HepG2 (cell line): Measurements from ENCODE around the gene GPR61. TPM values are rescaled to one million over a fixed set of nuclear protein-coding genes. Genes with fewer than 3 reads are reported as not detected.

Source experiments
- ATF7 ChIP-seq, 2 experiments: fragments of 450-650 bp in 1 of 2; sonication (generic) in 1 of 2; formaldehyde crosslinking in 1 of 2; IDR thresholded peaks; 2 replicates each; pipeline versions ENCODE4 v1.4.0 to v1.6.1; 2016 to 2020; ENCODE audit warnings: antibody characterized with exemption in 1 of 2, mild to moderate bottlenecking in 1 of 2, missing genetic modification reagents in 1 of 2
- EEA1 ChIP-seq: sonication (generic); formaldehyde crosslinking; IDR thresholded peaks from 2 replicates; pipeline ENCODE4 v1.5.1; 2020; ENCODE audit warnings: mild to moderate bottlenecking, missing genetic modification reagents, borderline replicate concordance
- FOXK1 ChIP-seq: sonication (generic); formaldehyde crosslinking; IDR thresholded peaks from 2 replicates; pipeline ENCODE4 v1.4.0; 2020; ENCODE audit warnings: low read depth, missing genetic modification reagents, borderline replicate concordance
- GABPB1 ChIP-seq: IDR thresholded peaks from 2 replicates; pipeline ENCODE4 v1.6.1; 2016; ENCODE audit warnings: mild to moderate bottlenecking, missing genetic modification reagents, moderate library complexity, missing compliant biosample characterization
- GFI1 ChIP-seq: sonication (generic); formaldehyde crosslinking; IDR thresholded peaks from 2 replicates; pipeline ENCODE4 v1.5.0; 2020; ENCODE audit warnings: missing genetic modification reagents, mild to moderate bottlenecking, borderline replicate concordance
- HNRNPK ChIP-seq: fragments of 200-400 bp; formaldehyde crosslinking; IDR thresholded peaks from 2 replicates; pipeline ENCODE4 v1.6.1; 2018; ENCODE audit warnings: low read length, low read depth, moderate library complexity, mild to moderate bottlenecking; ENCODE audit not compliant: poor library complexity, severe bottlenecking
- MATR3 ChIP-seq: sonication (generic); formaldehyde crosslinking; IDR thresholded peaks from 2 replicates; pipeline ENCODE4 v1.4.0; 2020; ENCODE audit warnings: missing genetic modification reagents
- NBN ChIP-seq: fragments of 450-650 bp; conservative IDR thresholded peaks from 2 replicates; pipeline ENCODE4 v1.6.1; 2017
- POLR2A ChIP-seq, 2 experiments: IDR thresholded peaks; 2 replicates each; pipeline ENCODE4 v1.6.1; 2011; ENCODE audit warnings: low read depth in 2 of 2, low read length in 2 of 2, mild to moderate bottlenecking in 1 of 2, moderate library complexity in 1 of 2; ENCODE audit not compliant: insufficient read depth in 1 of 2
- RFX3 ChIP-seq: IDR thresholded peaks from 2 replicates; pipeline ENCODE4 v1.6.1; 2016; ENCODE audit warnings: missing biosample characterization, missing genetic modification reagents
- SAFB2 ChIP-seq: sonication (generic); formaldehyde crosslinking; IDR thresholded peaks from 2 replicates; pipeline ENCODE4 v1.5.1; 2020; ENCODE audit warnings: missing genetic modification reagents, low read depth, mild to moderate bottlenecking, borderline replicate concordance
- SIX1 ChIP-seq: sonication (generic); formaldehyde crosslinking; IDR thresholded peaks from 2 replicates; pipeline ENCODE4 v1.4.0; 2020; ENCODE audit warnings: missing genetic modification reagents, borderline replicate concordance
- STAG1 ChIP-seq: sonication (generic); formaldehyde crosslinking; IDR thresholded peaks from 2 replicates; pipeline ENCODE4 v1.4.0; 2020; ENCODE audit warnings: missing genetic modification reagents
- XRCC5 ChIP-seq: fragments of 200-400 bp; formaldehyde crosslinking; optimal IDR thresholded peaks from 2 replicates; pipeline ENCODE3; 2017; ENCODE audit warnings: mild to moderate bottlenecking, low read length
- ZBTB20 ChIP-seq: sonication (generic); formaldehyde crosslinking; IDR thresholded peaks from 2 replicates; pipeline ENCODE4 v1.8.1; 2023; ENCODE audit warnings: missing genetic modification reagents, low read depth, mild to moderate bottlenecking, borderline replicate concordance
- ZNF3 ChIP-seq: IDR thresholded peaks from 2 replicates; pipeline ENCODE4 v1.7.0; 2017; ENCODE audit warnings: inconsistent platforms
- ZNF556 ChIP-seq: sonication (generic); formaldehyde crosslinking; IDR thresholded peaks from 2 replicates; pipeline ENCODE4 v1.4.0; 2020; ENCODE audit warnings: mild to moderate bottlenecking, missing genetic modification reagents, borderline replicate concordance
- polyA plus RNA-seq, 8 experiments: library from polyadenylated mRNA; depleted of rRNA in 3 of 8; stranded (reverse) in 7 of 8; unstranded in 1 of 8; fragments of >200 nt; fragmentation: Illumina TruSeq in 4 of 8; extraction: Trizol in 4 of 8; gene quantifications; 2 replicates each; pipeline versions ENCODE4 v1.2.1 to v1.2.3, GENCODE V29; 2011 to 2016; ENCODE audit warnings: low read depth in 4 of 8, missing spikeins in 1 of 8, mixed read lengths in 1 of 8; ENCODE audit not compliant: insufficient read depth in 1 of 8
- total RNA-seq, 5 experiments: library from RNA; depleted of rRNA; stranded (reverse); fragments of >200 nt; fragmentation: Illumina TruSeq; extraction: Trizol; gene quantifications; 2 replicates each; pipeline ENCODE4 v1.2.3, GENCODE V29; 2016; ENCODE audit warnings: low read depth in 1 of 5
- TF ChIP-seq, protein P1 (sequence below): sonication (generic); formaldehyde crosslinking; IDR thresholded peaks from 2 replicates; pipeline ENCODE4 v1.4.0; 2020; ENCODE audit warnings: mild to moderate bottlenecking, missing genetic modification reagents, borderline replicate concordance

Gene GPR61
- total and polyA plus RNA-seq, 2 of the 13 experiments (the other 11 are each of a cell fraction or from before 2014, with no cell fraction given): not detected

DNA sequence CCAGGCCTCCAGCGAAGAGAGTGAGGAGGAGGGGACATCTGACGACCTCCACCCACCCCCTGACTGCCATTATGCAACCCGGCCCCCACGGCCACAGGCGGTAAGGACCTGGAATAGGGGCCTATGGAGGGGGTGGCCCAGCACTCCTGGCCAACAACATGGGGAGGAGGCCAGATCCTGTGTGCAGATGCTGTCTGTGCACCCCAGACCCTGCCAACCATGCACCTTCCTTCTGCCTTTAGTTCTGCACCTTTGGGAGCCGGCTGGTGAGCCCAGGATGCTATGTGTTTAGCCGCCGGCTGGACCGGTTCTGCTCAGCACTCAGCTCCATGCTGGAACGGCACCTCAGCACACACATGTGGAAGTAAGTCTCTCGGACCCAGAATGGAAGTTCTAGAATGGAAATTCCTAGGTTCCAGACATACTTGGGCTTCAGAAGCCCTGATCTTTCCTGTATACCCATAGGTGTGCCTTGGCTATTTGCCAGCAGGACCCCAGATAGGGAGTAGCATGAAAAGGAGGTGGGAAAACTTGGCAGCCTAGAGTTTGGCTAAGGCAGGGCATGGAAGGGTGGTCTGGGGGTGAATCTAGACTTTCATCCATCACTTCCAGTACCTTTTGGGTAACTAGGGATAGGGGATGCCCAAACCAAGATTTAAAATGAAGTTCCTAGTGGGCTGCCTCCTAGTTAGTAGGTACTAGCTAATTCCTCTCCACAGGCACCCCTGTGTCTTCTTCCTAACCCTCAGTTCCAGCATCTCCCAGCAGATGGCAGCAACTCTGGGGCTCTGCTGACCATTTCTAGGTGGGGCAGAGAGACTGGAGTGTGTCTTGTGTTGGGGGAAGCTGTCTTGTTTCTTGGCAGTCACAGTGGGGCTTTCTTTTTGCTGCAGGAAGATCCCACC, 49.4 kb upstream of the GPR61 start (continued):
- TF ChIP-seq, protein P1, sequence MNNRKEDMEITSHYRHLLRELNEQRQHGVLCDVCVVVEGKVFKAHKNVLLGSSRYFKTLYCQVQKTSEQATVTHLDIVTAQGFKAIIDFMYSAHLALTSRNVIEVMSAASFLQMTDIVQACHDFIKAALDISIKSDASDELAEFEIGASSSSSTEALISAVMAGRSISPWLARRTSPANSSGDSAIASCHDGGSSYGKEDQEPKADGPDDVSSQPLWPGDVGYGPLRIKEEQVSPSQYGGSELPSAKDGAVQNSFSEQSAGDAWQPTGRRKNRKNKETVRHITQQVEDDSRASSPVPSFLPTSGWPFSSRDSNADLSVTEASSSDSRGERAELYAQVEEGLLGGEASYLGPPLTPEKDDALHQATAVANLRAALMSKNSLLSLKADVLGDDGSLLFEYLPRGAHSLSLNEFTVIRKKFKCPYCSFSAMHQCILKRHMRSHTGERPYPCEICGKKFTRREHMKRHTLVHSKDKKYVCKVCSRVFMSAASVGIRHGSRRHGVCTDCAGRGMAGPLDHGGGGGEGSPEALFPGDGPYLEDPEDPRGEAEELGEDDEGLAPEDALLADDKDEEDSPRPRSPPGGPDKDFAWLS: no peak
- no peak for TF ChIP-seq ATF7 (IDR thresholded peaks at IDR 0.05)
- no peak for TF ChIP-seq ATF7 (CRISPR knock-in tag; IDR thresholded peaks at IDR 0.05)
- no peak for TF ChIP-seq HNRNPK
- no peak for TF ChIP-seq ZNF556
- no peak for TF ChIP-seq EEA1 (CRISPR knock-in tag)
- no peak for TF ChIP-seq FOXK1
- no peak for TF ChIP-seq NBN
- TF ChIP-seq GABPB1 (CRISPR knock-in tag): 0 out of 2 replicates have a peak, but pooled peaks have one; percentile 10
- no peak for TF ChIP-seq POLR2A (IDR thresholded peaks at IDR 0.05; ENCODE audit: insufficient read depth in 1 of 2, low read depth in 2 of 2, low read length in 2 of 2)
- peak; percentile 54 for TF ChIP-seq STAG1 (CRISPR knock-in tag)
- TF ChIP-seq ZNF3 (CRISPR knock-in tag): no peak
- no peak for TF ChIP-seq RFX3
- TF ChIP-seq MATR3 (CRISPR knock-in tag): no peak
- TF ChIP-seq GFI1 (CRISPR knock-in tag): no peak
- no peak for TF ChIP-seq SIX1 (CRISPR knock-in tag)
- peak; percentile 73 for TF ChIP-seq XRCC5
- no peak for TF ChIP-seq SAFB2
- no peak for TF ChIP-seq ZBTB20 (CRISPR knock-in tag)
